Measurements from ENCODE around the gene COL9A2.

Gene COL9A2

GRCh38 chr1:40303790-40304189 lies 13.3 kb downstream of the COL9A2 start:
- H3K4me3 ChIP-seq (replicated peaks in 1 of 2; ENCODE audit: low read depth in 2 of 2, low read length in 2 of 2) = no peak overlapping the region
- no peak for TF ChIP-seq CTCF (IDR thresholded peaks at IDR 0.05; ENCODE audit: low read depth, low read length)
- no peak for DNase-seq (ENCODE audit: low read depth in 2 of 2)

- no peak for TF ChIP-seq CTCF (IDR thresholded peaks at IDR 0.05; ENCODE audit: low read depth, low read length)
- DNase-seq (ENCODE audit: low read depth in 2 of 2) = no peak
- H3K4me3 ChIP-seq (replicated peaks in 1 of 2; ENCODE audit: low read depth in 2 of 2, low read length in 2 of 2) = no peak overlapping the region
These were observed 13.9 kb downstream of the COL9A2 start for GRCh38 chr1:40303051-40303771.

GRCh38 chr1:40302475-40302874 lies 14.6 kb downstream of the COL9A2 start:
- no peak for TF ChIP-seq CTCF (IDR thresholded peaks at IDR 0.05; ENCODE audit: low read depth, low read length)
- H3K4me3 ChIP-seq (replicated peaks in 1 of 2; ENCODE audit: low read depth in 2 of 2, low read length in 2 of 2) = no peak overlapping the region
- DNase-seq (ENCODE audit: low read depth in 2 of 2) = no peak

GRCh38 chr1:40301541-40302299 lies 15.4 kb downstream of the COL9A2 start:
- H3K4me3 ChIP-seq (replicated peaks in 1 of 2; ENCODE audit: low read depth in 2 of 2, low read length in 2 of 2) = no peak overlapping the region
- no peak for DNase-seq (ENCODE audit: low read depth in 2 of 2)
- TF ChIP-seq CTCF (IDR thresholded peaks at IDR 0.05; ENCODE audit: low read depth, low read length) = no peak

GRCh38 chr1:40301066-40301465 lies 16.0 kb downstream of the COL9A2 start:
- TF ChIP-seq CTCF (IDR thresholded peaks at IDR 0.05; ENCODE audit: low read depth, low read length) = no peak
- no peak for DNase-seq (ENCODE audit: low read depth in 2 of 2)
- no peak overlapping the region for H3K4me3 ChIP-seq (replicated peaks in 1 of 2; ENCODE audit: low read depth in 2 of 2, low read length in 2 of 2)

GRCh38 chr1:40300651-40301050 lies 16.4 kb downstream of the COL9A2 start:
- no peak for DNase-seq (ENCODE audit: low read depth in 2 of 2)
- H3K4me3 ChIP-seq (replicated peaks in 1 of 2; ENCODE audit: low read depth in 2 of 2, low read length in 2 of 2) = no peak overlapping the region
- no peak for TF ChIP-seq CTCF (IDR thresholded peaks at IDR 0.05; ENCODE audit: low read depth, low read length)
